K562 (cell line): ENCODE data around the gene PTCRA. TPM values are rescaled to one million over a fixed set of nuclear protein-coding genes. Genes with fewer than 3 reads are reported as not detected.

Source experiments
- ATAC-seq: fragments of 200-7000 bp; cut with Tn5 transposase; 3 replicates; pipeline ENCODE4 v1.9.1; 2020; ENCODE audit warnings: moderate library complexity
- BruUV-seq: library from RNA; stranded (reverse); fragments of 400-500 nt; replicated peaks from 2 replicates; lab custom pipeline; 2021; lab: Mats Ljungman, UMichigan
- CTCF ChIA-PET: fragments of 300-600 bp; formaldehyde crosslinking; extraction: SDS; loops from one replicate; lab custom pipeline; 2021; ENCODE audit warnings: low intra/inter-chr PET ratio; lab: Yijun Ruan, JAX
- POLR2A ChIA-PET: fragments of 300-600, 350-650 bp; sonication (Branson Sonifier 250); formaldehyde crosslinking; extraction: SDS; loops from one replicate; lab custom pipeline; 2021; ENCODE audit warnings: antibody characterized with exemption, inconsistent platforms; lab: Yijun Ruan, JAX
- DNase-seq, 4 experiments: peaks; one replicate each; pipeline versions ENCODE4 v3.0.0 to v3.0.0-alpha.2; 2011 to 2018; ENCODE audit warnings: low spot score in 3 of 4, mixed read lengths in 3 of 4; ENCODE audit errors: extremely low read depth in 1 of 4
- FAIRE-seq: peaks from 2 replicates; lab custom pipeline; 2011; peaks lifted over from hg19 to GRCh38; lab: Jason Lieb, UNC
- H2AFZ ChIP-seq: 2 replicates; pipeline ENCODE4 v1.6.0; 2011; ENCODE audit warnings: low read depth, low read length, control low read depth, inconsistent platforms
- H3K27ac ChIP-seq: fragments of 200-600 bp; 3 replicates; pipeline ENCODE4 v1.8.0; 2011; ENCODE audit warnings: low read depth, mild to moderate bottlenecking, control low read depth, inconsistent platforms, low read length, moderate library complexity, mixed read lengths; ENCODE audit errors: extremely low read depth
- H3K27me3 ChIP-seq, 2 experiments: fragments of 300-600 bp in 1 of 2; 2 replicates in 1 of 2; 3 replicates in 1 of 2; pipeline versions ENCODE4 v1.6.0 to v1.8.0; 2011; ENCODE audit warnings: inconsistent platforms in 2 of 2, low read length in 2 of 2, mild to moderate bottlenecking in 1 of 2, mixed read lengths in 1 of 2, moderate library complexity in 1 of 2; ENCODE audit not compliant: control insufficient read depth in 2 of 2, insufficient read depth in 2 of 2
- H3K36me3 ChIP-seq: fragments of 300-600 bp; 3 replicates; pipeline ENCODE4 v1.8.0; 2011; ENCODE audit warnings: mild to moderate bottlenecking, low read length, inconsistent platforms; ENCODE audit not compliant: control insufficient read depth, insufficient read depth
- H3K4me1 ChIP-seq, 2 experiments: fragments of 200-600 bp in 1 of 2; replicated peaks in 1 of 2; 2 replicates in 1 of 2; 3 replicates in 1 of 2; pipeline versions ENCODE4 v1.5.1 to v1.8.0; 2011; ENCODE audit warnings: inconsistent platforms in 2 of 2, low read length in 2 of 2, mild to moderate bottlenecking in 1 of 2, mixed read lengths in 1 of 2, moderate library complexity in 1 of 2; ENCODE audit not compliant: control insufficient read depth in 2 of 2, insufficient read depth in 2 of 2
- H3K4me2 ChIP-seq: 2 replicates; pipeline ENCODE4 v1.6.1; 2011; ENCODE audit warnings: low read length, control low read depth, inconsistent platforms, mixed read lengths; ENCODE audit not compliant: insufficient read depth
- H3K4me3 ChIP-seq: fragments of 200-600 bp; sonication (generic), shearing (Covaris generic); 2 replicates; pipeline ENCODE4 v1.5.1; 2016; ENCODE audit warnings: control low read depth, inconsistent platforms
- H3K79me2 ChIP-seq: fragments of 200-600 bp; 3 replicates; pipeline ENCODE4 v1.8.0; 2011; ENCODE audit warnings: low read length, inconsistent platforms; ENCODE audit not compliant: control insufficient read depth, insufficient read depth
- H3K9ac ChIP-seq, 2 experiments: 2 replicates each; pipeline versions ENCODE4 v1.6.0 to v1.6.1; 2011; ENCODE audit warnings: low read depth in 2 of 2, low read length in 2 of 2, control low read depth in 1 of 2, inconsistent platforms in 1 of 2, mild to moderate bottlenecking in 1 of 2, mixed read lengths in 1 of 2; ENCODE audit not compliant: insufficient read depth in 1 of 2
- H3K9me1 ChIP-seq: one replicate; pipeline ENCODE4 v1.6.0; 2011; ENCODE audit warnings: inconsistent platforms, mild to moderate bottlenecking, low read length, moderate library complexity; ENCODE audit not compliant: control insufficient read depth, insufficient read depth
- H3K9me3 ChIP-seq: replicated peaks from 2 replicates; pipeline ENCODE4 v1.5.1; 2011; ENCODE audit warnings: low read depth, low read length, inconsistent platforms; ENCODE audit not compliant: control insufficient read depth, insufficient read depth
- H4K20me1 ChIP-seq: replicated peaks from 2 replicates; pipeline ENCODE4 v1.6.1; 2011; ENCODE audit warnings: low read length, inconsistent platforms, mixed read lengths; ENCODE audit not compliant: control insufficient read depth, insufficient read depth
- ETS2 ChIP-seq: IDR thresholded peaks from 2 replicates; pipeline ENCODE4 v1.6.1; 2016; ENCODE audit warnings: borderline replicate concordance, missing genetic modification characterization, mild to moderate bottlenecking, moderate library complexity, missing compliant biosample characterization; ENCODE audit not compliant: poor library complexity, severe bottlenecking
- ETV1 ChIP-seq: fragments of 450-650 bp; conservative IDR thresholded peaks from 2 replicates; pipeline ENCODE4 v1.6.1; 2016; ENCODE audit warnings: missing genetic modification characterization, control low read depth, low read depth, missing compliant biosample characterization
- GATA2 ChIP-seq: sonication (generic); formaldehyde crosslinking; IDR thresholded peaks from 2 replicates; pipeline ENCODE4 v1.4.0; 2020; ENCODE audit warnings: mild to moderate bottlenecking, missing genetic modification reagents
- JUNB ChIP-seq: fragments of 450-650 bp; formaldehyde crosslinking; conservative IDR thresholded peaks from 2 replicates; pipeline ENCODE4 v1.4.0; 2020; ENCODE audit warnings: mild to moderate bottlenecking
- NCOA6 ChIP-seq: fragments of 450-650 bp; IDR thresholded peaks from 2 replicates; pipeline ENCODE4 v1.6.1; 2017; ENCODE audit warnings: mild to moderate bottlenecking
- NFYB ChIP-seq: IDR thresholded peaks from 2 replicates; pipeline ENCODE4 v1.6.1; 2011; ENCODE audit warnings: mild to moderate bottlenecking, moderate library complexity; ENCODE audit not compliant: insufficient read length; ENCODE audit errors: extremely low read depth
- POLR2H ChIP-seq: IDR thresholded peaks from 2 replicates; pipeline ENCODE4 v1.6.1; 2016; ENCODE audit warnings: missing genetic modification characterization, low read depth, mild to moderate bottlenecking, control low read depth, missing compliant biosample characterization, moderate library complexity
- SMARCA4 ChIP-seq: fragments of 450-650 bp; IDR thresholded peaks from 2 replicates; pipeline ENCODE4 v1.6.1; 2016
- SMC3 ChIP-seq: conservative IDR thresholded peaks from 2 replicates; pipeline ENCODE4 v1.6.1; 2011; ENCODE audit warnings: low read depth, low read length, improper control_type of control experiment; ENCODE audit not compliant: insufficient read depth
- TEAD4 ChIP-seq, 2 experiments: sonication (generic) in 1 of 2; formaldehyde crosslinking in 1 of 2; IDR thresholded peaks; 2 replicates each; pipeline versions ENCODE4 v1.6.1 to v1.8.0; 2012 to 2022; ENCODE audit warnings: borderline replicate concordance in 1 of 2, inconsistent platforms in 1 of 2, low read length in 1 of 2, mild to moderate bottlenecking in 1 of 2, missing genetic modification reagents in 1 of 2
- USF2 ChIP-seq: sonication (generic); formaldehyde crosslinking; IDR thresholded peaks from 2 replicates; pipeline ENCODE4 v1.5.0; 2020; ENCODE audit warnings: missing genetic modification reagents
- WGBS: fragments of 100-300 bp; shearing (Covaris generic); methylation state at CpG from one replicate; pipeline ENCODE4 v1.1.6; 2016; ENCODE audit warnings: low coverage, mixed read lengths; ENCODE audit not compliant: insufficient coverage; ENCODE audit errors: missing lambda C conversion rate; 5-methylcytosine and 5-hydroxymethylcytosine counted together
- in situ Hi-C: fragments of 300-500 bp; cut with MboI; formaldehyde crosslinking; loops from 4 replicates; pipeline ENCODE4 v1.15.0; 2018; ENCODE audit warnings: inconsistent platforms, mixed read lengths
- intact Hi-C: fragments of 100-400 bp; cut with micrococcal nuclease; formaldehyde crosslinking; loops from 2 replicates; pipeline ENCODE4 v1.14.2; 2022
- polyA plus RNA-seq, 8 experiments: library from polyadenylated mRNA; depleted of rRNA in 4 of 8; stranded (reverse) in 5 of 8; unstranded in 3 of 8; fragments of >200 nt; fragmentation: Nextera tagmentation in 2 of 8; fragmentation: Illumina TruSeq in 1 of 8; extraction: Ambion mirVana in 2 of 8; extraction: Trizol in 1 of 8; gene quantifications; 2 replicates each; pipeline versions ENCODE4 v1.2.1 to v1.2.3, GENCODE V29; 2011 to 2014; ENCODE audit warnings: inconsistent platforms in 1 of 8, missing spikeins in 1 of 8
- total RNA-seq, 7 experiments: library from RNA; depleted of rRNA in 6 of 7; stranded (reverse); fragments of >200 nt in 6 of 7; fragmentation: Illumina TruSeq in 2 of 7; extraction: Trizol in 2 of 7; gene quantifications; 2 replicates each; pipeline versions ENCODE4 v1.2.1 to v1.2.3, GENCODE V29; 2011 to 2021; ENCODE audit warnings: low replicate concordance in 1 of 7
- TF ChIP-seq, protein P1 (sequence below), 3 experiments: fragments of 200-800 bp in 1 of 3; fragments of 250-450 bp in 1 of 3; fragments of 450-650 bp in 1 of 3; sonication (Bioruptor Pico) in 1 of 3; sonication (Bioruptor generic) in 1 of 3; formaldehyde crosslinking in 1 of 3; IDR thresholded peaks; 2 replicates each; pipeline versions ENCODE4 v1.6.1 to v1.8.0; 2016 to 2022; ENCODE audit warnings: mild to moderate bottlenecking in 2 of 3, missing genetic modification characterization in 2 of 3, missing compliant biosample characterization in 1 of 3, moderate library complexity in 1 of 3
- TF ChIP-seq, protein P2 (sequence below): fragments of 250-450 bp; sonication (Bioruptor Pico); IDR thresholded peaks from 2 replicates; pipeline ENCODE4 v1.8.0; 2021; ENCODE audit warnings: moderate library complexity, mild to moderate bottlenecking, inconsistent platforms

The PTCRA gene
- total and polyA plus RNA-seq, 9 of the 15 experiments (the other 6 are each of a cell fraction or from before 2014, with no cell fraction given), result 0.21 TPM; not detected in 8

- FAIRE-seq, result peak; percentile 54
- Histone ChIP-seq H4K20me1 (no peaks in the 10 kb centered on the region), H3K4me1 (peaks cover 5 to 7% of the 10 kb centered on the region in 2 experiments; a peak in 4 of 5 replicates), H3K4me3 (no peak overlapping the region), H3K9ac (peak overlapping the region in 1 of 2 experiments; percentile 67; a peak in 2 of 4 replicates), H3K79me2 (no peaks in the 10 kb centered on the region), H2AFZ (peak overlapping the region; percentile 62), H3K4me2 (no peak overlapping the region), H3K36me3 (no peaks in the 10 kb centered on the region), H3K9me1 (no peaks in the 10 kb centered on the region), H3K27me3 (no peaks in the 10 kb centered on the region), H3K9me3 (no peaks in the 10 kb centered on the region), H3K27ac (no peak overlapping the region)
- 12% methylated on average over 5 of the region's 5 CpGs for WGBS
- in situ Hi-C loops (loop anchor here (5.0 kb wide), 2 partner anchors 235 to 605 kb away; partner anchors contain the start of gene LRRC73), intact Hi-C loops (loop anchor here (10.0 kb wide), 1 partner anchor 357 kb away; no protein-coding TSS in a partner anchor)
- peak; percentile 57 for ATAC-seq
- BruUV-seq, result no TSS peak
- TF ChIP-seq SMARCA4, result no peak
- TF ChIP-seq GATA2 (CRISPR knock-in tag), result no peak
- no peak for TF ChIP-seq TEAD4 (IDR thresholded peaks at IDR 0.05; ENCODE audit: low read length)
- no peak for TF ChIP-seq TEAD4 (CRISPR knock-in tag; IDR thresholded peaks at IDR 0.05; ENCODE audit: borderline replicate concordance)
- no peak for TF ChIP-seq JUNB (CRISPR knock-in tag)
- TF ChIP-seq ETS2, result no peak
- TF ChIP-seq, protein P1, sequence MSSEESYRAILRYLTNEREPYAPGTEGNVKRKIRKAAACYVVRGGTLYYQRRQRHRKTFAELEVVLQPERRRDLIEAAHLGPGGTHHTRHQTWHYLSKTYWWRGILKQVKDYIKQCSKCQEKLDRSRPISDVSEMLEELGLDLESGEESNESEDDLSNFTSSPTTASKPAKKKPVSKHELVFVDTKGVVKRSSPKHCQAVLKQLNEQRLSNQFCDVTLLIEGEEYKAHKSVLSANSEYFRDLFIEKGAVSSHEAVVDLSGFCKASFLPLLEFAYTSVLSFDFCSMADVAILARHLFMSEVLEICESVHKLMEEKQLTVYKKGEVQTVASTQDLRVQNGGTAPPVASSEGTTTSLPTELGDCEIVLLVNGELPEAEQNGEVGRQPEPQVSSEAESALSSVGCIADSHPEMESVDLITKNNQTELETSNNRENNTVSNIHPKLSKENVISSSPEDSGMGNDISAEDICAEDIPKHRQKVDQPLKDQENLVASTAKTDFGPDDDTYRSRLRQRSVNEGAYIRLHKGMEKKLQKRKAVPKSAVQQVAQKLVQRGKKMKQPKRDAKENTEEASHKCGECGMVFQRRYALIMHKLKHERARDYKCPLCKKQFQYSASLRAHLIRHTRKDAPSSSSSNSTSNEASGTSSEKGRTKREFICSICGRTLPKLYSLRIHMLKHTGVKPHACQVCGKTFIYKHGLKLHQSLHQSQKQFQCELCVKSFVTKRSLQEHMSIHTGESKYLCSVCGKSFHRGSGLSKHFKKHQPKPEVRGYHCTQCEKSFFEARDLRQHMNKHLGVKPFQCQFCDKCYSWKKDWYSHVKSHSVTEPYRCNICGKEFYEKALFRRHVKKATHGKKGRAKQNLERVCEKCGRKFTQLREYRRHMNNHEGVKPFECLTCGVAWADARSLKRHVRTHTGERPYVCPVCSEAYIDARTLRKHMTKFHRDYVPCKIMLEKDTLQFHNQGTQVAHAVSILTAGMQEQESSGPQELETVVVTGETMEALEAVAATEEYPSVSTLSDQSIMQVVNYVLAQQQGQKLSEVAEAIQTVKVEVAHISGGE (CRISPR knock-in tag; IDR thresholded peaks at IDR 0.05), result no peak
- TF ChIP-seq NCOA6, result no peak
- TF ChIP-seq USF2 (CRISPR knock-in tag), result no peak
- TF ChIP-seq, protein P2, sequence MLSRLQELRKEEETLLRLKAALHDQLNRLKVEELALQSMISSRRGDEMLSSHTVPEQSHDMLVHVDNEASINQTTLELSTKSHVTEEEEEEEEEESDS, result no peak
- no peak for TF ChIP-seq NFYB
- TF ChIP-seq ETV1 (tag), result no peak
- no peak for TF ChIP-seq SMC3
- no peak for TF ChIP-seq POLR2H (tag)
- ChIA-PET CTCF (no interaction called here), POLR2A (interaction anchor here (0.5 to 0.7 kb wide), 3 partner anchors 23 to 766 kb away, joined by 3 to 5 read pairs (median 4); no protein-coding TSS in a partner anchor)
- DNase-seq, result peak in 2 of 4 experiments; percentile 22 to 34
Observed at GRCh38 chr6:42907336-42907735, 8.5 kb upstream of the PTCRA start.
